Measurements from ENCODE around the gene MROH9.

Gene MROH9

DNA sequence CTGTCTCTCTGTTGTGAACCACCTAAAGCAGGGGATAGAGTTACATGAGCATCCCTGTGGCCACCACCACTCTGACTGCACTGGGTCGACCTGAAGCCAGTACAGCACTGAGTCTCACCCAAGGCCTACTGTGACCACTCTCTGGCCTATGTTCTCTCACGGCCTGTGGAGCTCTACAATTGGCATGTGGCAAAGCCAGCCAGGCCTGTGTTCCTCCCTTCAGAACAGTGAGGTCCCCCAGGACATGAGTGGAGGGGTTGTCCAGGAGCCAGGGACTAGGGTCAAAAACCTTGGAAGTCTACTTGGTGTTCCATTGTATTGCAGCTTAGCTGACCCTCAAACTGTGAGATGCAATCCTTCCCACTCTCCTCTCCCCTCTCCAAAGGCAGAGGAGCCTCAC, 112.7 kb downstream of the MROH9 start:
- H3K27me3 ChIP-seq (ENCODE audit: insufficient read depth, poor library complexity, severe bottlenecking): no peaks in the 10 kb centered on the region
- H3K36me3 ChIP-seq (ENCODE audit: low read depth): no peaks in the 10 kb centered on the region
- H3K4me3 ChIP-seq (ENCODE audit: severe bottlenecking): no peak overlapping the region
- no peak for ATAC-seq (ENCODE audit: low read depth)
- H3K9me3 ChIP-seq (ENCODE audit: severe bottlenecking): no peaks in the 10 kb centered on the region
- no peaks in the 10 kb centered on the region for H3K4me1 ChIP-seq (ENCODE audit: insufficient read depth, poor library complexity, severe bottlenecking)
- H3K27ac ChIP-seq (ENCODE audit: poor library complexity, severe bottlenecking): no peak overlapping the region
- TF ChIP-seq, protein P1, sequence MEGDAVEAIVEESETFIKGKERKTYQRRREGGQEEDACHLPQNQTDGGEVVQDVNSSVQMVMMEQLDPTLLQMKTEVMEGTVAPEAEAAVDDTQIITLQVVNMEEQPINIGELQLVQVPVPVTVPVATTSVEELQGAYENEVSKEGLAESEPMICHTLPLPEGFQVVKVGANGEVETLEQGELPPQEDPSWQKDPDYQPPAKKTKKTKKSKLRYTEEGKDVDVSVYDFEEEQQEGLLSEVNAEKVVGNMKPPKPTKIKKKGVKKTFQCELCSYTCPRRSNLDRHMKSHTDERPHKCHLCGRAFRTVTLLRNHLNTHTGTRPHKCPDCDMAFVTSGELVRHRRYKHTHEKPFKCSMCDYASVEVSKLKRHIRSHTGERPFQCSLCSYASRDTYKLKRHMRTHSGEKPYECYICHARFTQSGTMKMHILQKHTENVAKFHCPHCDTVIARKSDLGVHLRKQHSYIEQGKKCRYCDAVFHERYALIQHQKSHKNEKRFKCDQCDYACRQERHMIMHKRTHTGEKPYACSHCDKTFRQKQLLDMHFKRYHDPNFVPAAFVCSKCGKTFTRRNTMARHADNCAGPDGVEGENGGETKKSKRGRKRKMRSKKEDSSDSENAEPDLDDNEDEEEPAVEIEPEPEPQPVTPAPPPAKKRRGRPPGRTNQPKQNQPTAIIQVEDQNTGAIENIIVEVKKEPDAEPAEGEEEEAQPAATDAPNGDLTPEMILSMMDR (IDR thresholded peaks at IDR 0.05; ENCODE audit: poor library complexity, severe bottlenecking): no peak
- no peak for DNase-seq (ENCODE audit: low spot score)

DNA sequence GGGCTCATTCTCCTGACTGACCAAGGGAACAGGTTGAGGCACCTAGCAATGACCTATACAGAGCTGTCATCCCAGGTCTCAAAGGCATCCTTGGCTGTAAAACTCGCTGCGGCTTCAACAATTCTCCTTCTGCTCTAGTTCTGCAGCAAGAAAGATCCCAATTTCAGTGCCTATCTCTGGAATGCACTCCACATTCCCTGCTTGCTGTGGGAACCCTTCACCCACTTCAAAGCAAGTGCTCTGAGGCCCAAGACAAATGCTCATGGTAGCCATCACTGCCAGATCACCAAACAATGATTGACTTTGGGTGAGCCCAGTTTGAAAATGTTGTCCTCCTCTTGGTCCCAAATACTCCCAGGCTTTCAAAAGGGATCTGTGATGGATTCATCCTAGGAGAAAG, 117.6 kb downstream of the MROH9 start:
- H3K27me3 ChIP-seq (ENCODE audit: insufficient read depth, poor library complexity, severe bottlenecking): no peaks in the 10 kb centered on the region
- H3K9me3 ChIP-seq (ENCODE audit: severe bottlenecking): no peaks in the 10 kb centered on the region
- no peak for ATAC-seq (ENCODE audit: low read depth)

DNA sequence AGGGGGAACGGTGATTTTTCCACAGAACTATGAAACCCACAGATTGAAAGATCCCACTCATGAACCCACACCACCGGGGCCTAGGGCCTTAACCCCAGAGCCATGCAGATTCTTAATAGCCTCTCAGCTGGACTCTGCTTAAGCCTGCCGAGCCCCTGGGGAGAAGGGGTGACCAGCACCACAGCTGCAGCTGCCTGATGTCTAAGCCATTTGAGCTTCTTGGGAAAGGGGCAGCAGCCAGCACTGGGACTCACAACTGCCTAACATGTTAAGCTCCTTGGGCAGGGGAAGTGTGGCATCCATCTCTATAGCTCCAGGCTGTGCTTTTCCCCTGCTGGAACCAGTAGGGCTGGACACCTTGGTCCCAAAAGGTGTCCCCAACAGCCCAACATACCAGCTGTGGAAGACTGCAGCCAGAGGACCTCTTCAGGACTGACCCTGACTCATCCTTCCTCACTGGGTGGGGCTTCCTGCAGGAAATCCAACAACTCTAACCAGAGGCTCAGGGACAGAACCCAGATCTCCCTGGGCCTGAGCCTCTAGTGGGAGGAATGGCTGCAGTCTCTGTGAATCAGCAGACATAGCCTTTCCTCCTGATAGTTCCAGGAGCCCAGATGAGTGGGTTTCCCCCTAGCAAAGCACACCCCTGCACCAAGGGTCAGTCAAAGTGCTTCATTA, 120.8 kb downstream of the MROH9 start:
- Histone ChIP-seq H3K9me3 (ENCODE audit: severe bottlenecking) (no peaks in the 10 kb centered on the region), H3K4me3 (ENCODE audit: severe bottlenecking) (no peak overlapping the region), H3K27ac (ENCODE audit: poor library complexity, severe bottlenecking) (no peak overlapping the region), H3K36me3 (ENCODE audit: low read depth) (no peaks in the 10 kb centered on the region), H3K27me3 (ENCODE audit: insufficient read depth, poor library complexity, severe bottlenecking) (no peaks in the 10 kb centered on the region), H3K4me1 (ENCODE audit: insufficient read depth, poor library complexity, severe bottlenecking) (no peaks in the 10 kb centered on the region)
- DNase-seq (ENCODE audit: low spot score) (no peak), ATAC-seq (ENCODE audit: low read depth) (no peak)
- TF ChIP-seq, protein P1 (IDR thresholded peaks at IDR 0.05; ENCODE audit: poor library complexity, severe bottlenecking): no peak

More for the DNA sequence above, 117.6 kb downstream of the MROH9 start:
- TF ChIP-seq, protein P1 (IDR thresholded peaks at IDR 0.05; ENCODE audit: poor library complexity, severe bottlenecking): no peak
- Histone ChIP-seq H3K36me3 (ENCODE audit: low read depth) (no peaks in the 10 kb centered on the region), H3K4me1 (ENCODE audit: insufficient read depth, poor library complexity, severe bottlenecking) (no peaks in the 10 kb centered on the region), H3K4me3 (ENCODE audit: severe bottlenecking) (no peak overlapping the region), H3K27ac (ENCODE audit: poor library complexity, severe bottlenecking) (no peak overlapping the region)
- no peak for DNase-seq (ENCODE audit: low spot score)

DNA sequence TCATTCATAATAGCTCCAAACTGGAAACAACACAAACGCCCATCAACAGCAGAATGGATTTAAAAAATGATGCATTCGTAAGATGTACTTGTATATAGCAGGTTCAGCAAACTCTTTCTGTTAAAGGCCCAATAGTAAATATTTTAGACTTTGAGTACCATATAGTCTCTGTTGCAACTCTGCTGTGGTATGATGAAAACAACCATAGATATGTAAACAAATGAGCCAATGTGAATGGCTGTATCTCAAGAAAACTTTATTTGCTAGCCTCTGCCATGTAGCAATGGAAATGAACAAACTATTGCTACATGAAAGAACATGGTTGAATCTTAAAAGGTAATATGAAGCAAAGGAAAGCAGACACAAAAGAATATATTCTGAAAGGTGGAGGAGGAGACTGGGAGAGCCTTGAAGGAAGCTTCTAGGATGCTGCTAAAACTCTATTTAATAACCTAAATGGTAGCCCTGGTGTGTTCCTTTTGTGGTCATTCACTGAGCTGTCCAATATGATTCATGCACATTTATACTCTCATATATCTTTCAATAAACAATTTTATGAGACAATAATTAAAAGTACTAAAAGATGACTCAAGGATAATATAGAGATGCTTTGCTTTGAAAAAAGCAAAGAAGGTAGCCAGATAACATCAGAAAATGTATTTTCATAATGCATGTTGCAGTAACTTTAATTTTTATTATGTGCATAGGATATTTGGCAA, 126.2 kb downstream of the MROH9 start:
- H3K27me3 ChIP-seq (ENCODE audit: insufficient read depth, poor library complexity, severe bottlenecking): no peaks in the 10 kb centered on the region
- DNase-seq (ENCODE audit: low spot score) (no peak), ATAC-seq (ENCODE audit: low read depth) (no peak)
- no peaks in the 10 kb centered on the region for H3K4me1 ChIP-seq (ENCODE audit: insufficient read depth, poor library complexity, severe bottlenecking)
- H3K27ac ChIP-seq (ENCODE audit: poor library complexity, severe bottlenecking): no peak overlapping the region
- no peaks in the 10 kb centered on the region for H3K9me3 ChIP-seq (ENCODE audit: severe bottlenecking)
- no peak overlapping the region for H3K4me3 ChIP-seq (ENCODE audit: severe bottlenecking)
- no peaks in the 10 kb centered on the region for H3K36me3 ChIP-seq (ENCODE audit: low read depth)
- TF ChIP-seq, protein P1 (IDR thresholded peaks at IDR 0.05; ENCODE audit: poor library complexity, severe bottlenecking): no peak

DNA sequence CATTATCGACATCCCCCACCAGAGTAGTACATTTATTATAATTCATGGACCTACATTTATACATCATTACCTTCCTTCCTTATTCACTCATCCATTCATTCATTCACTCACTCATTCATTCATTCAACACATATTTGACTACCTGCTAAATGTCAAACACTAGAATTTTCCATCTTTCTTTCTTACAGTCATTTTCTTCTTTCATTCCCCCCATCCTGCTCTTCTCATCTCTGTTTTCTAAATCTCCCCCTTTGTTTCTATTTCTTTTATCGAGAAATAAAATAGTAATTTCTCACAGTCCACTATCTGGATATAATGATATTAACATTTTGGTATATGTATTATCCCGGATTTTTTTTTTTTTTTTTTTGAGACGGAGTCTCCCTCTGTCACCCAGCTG, 127.6 kb downstream of the MROH9 start:
- H3K4me3 ChIP-seq (ENCODE audit: severe bottlenecking): no peak overlapping the region
- ATAC-seq (ENCODE audit: low read depth) (no peak), DNase-seq (ENCODE audit: low spot score) (no peak)
- no peaks in the 10 kb centered on the region for H3K36me3 ChIP-seq (ENCODE audit: low read depth)
- TF ChIP-seq, protein P1 (IDR thresholded peaks at IDR 0.05; ENCODE audit: poor library complexity, severe bottlenecking): no peak
- H3K4me1 ChIP-seq (ENCODE audit: insufficient read depth, poor library complexity, severe bottlenecking): no peaks in the 10 kb centered on the region
- H3K27ac ChIP-seq (ENCODE audit: poor library complexity, severe bottlenecking): no peak overlapping the region
- H3K9me3 ChIP-seq (ENCODE audit: severe bottlenecking): no peaks in the 10 kb centered on the region
- no peaks in the 10 kb centered on the region for H3K27me3 ChIP-seq (ENCODE audit: insufficient read depth, poor library complexity, severe bottlenecking)
